ENCODE measurements around the gene TRIM49D2.
"Not testable (repeated sequence)": the region's sequence is repeated elsewhere in the genome, so short reads cannot be mapped to it uniquely, and the experiment has no call there.

TRIM49D2 gene

GRCh38 chr11:89923764-89924163, at the start of gene TRIM49D2:
TRIM49D2 (plus strand) TSS chr11:89924064; CDS start chr11:89926762, 2,698 bp downstream.
- DNase-seq: not testable (repeated sequence)

- not testable (repeated sequence) for DNase-seq
Measured at GRCh38 chr11:89877511-89877910, 46.4 kb upstream of the TRIM49D2 start.

DNA sequence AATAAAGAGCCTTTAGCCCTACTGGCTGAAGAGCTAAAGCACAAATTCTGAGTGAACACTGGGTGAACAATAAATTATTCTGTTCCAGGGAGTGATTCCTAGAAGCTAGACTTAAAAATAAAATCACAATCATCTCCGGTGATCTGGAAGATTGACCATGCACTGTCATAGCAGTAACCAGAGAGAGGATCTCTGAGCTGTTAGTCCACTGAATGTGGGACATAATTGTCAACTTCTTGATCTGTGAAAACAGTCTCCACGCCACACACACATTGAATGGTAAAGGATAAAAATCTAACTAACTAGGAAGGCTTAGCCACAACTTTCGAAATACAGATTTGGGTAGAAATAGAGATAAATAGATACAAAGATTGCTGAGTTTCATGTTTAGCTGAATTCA, 30.6 kb upstream of the TRIM49D2 start:
- not testable (repeated sequence) for DNase-seq

DNA sequence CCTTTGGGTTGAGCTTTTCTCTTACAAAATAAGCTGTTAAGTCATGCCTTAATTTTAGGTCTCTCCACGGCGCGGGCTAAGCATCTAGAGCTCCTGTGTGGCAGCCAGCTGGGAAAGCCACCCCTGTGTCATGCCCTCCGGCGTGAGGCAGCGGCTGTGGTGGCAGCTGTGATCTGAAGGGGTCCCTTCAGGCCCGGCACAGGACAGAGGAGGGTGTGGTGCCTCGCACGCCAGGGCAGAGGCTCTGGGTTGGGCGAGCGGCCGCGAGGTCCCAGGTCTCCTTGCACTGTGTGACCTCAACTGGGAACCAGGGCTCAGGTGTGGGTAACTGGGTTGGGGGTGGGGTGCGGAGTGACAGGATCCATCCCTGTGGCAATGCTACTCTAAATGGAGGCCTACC, 23.1 kb upstream of the TRIM49D2 start:
- DNase-seq: not testable (repeated sequence)

- no peak for DNase-seq
Measured at GRCh38 chr11:89922195-89922660, 1.6 kb upstream of the TRIM49D2 start, which contains the start of gene TRIM49D1. TRIM49D1 (minus strand) TSS chr11:89922245; CDS start chr11:89917710, 4,535 bp downstream.

DNA sequence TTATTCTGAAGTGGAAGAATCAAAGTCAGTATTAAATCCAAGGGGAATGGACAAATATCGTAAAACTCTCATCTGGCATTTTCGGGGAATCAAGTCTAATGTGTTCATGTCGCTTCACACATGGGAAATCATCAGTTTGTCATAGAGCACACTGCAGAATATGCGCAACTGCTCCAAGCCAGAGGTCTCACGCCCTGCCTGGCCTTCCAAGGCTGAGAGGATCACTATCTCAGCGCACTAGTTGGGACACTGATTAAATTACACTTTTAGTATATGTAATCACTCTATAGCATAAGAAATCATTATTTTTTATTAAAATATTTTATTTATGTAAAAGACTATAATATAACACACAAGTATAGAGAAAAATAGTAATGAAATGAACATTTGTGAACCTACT, 37.0 kb downstream of the TRIM49D2 start:
- DNase-seq: not testable (repeated sequence)

DNA sequence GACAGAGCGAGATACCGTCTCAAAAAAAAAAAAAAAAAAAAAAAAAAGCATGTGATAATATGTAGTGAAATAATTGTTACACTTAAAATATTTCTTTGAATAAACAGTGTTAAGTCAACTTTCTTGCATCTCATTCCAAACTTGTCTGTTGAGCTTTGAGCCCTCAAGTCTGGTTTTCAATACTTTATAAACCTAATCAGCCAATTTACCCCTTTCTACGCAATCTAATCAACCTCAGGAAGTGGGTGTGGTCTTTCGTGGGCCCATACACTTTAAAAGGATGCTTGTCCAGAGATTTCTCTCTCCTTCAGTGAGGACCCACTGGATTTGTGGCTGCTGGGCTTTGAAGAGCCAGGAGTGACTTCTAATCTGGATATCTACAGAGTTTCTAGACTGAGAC, 41.9 kb downstream of the TRIM49D2 start, which contains the start of gene TRIM64:
TSS of gene TRIM64 (plus strand) at position 301 of the 400 bp plus-strand sequence. CDS start 2,467 bp downstream, outside the sequence.
- not testable (repeated sequence) for DNase-seq
